ENCODE results near the gene OR7A10.

The OR7A10 gene

GRCh38 chr19:14848822-14849221, at the start of gene OR7A10:
TSS of gene OR7A10 (minus strand) at chr19:14848922. CDS start at chr19:14841877, 7,045 bp downstream.
- DNase-seq = no peak

GRCh38 chr19:14890643-14891379, 42.1 kb upstream of the OR7A10 start:
- no peak for DNase-seq

- DNase-seq = no peak
Observed at GRCh38 chr19:14889994-14890642, 41.4 kb upstream of the OR7A10 start.

- no peak for DNase-seq
Observed at GRCh38 chr19:14886032-14886431, 37.3 kb upstream of the OR7A10 start, which contains the start of gene OR7A17. TSS of gene OR7A17 (minus strand) at chr19:14886132. CDS start at chr19:14881355, 4,777 bp downstream.

GRCh38 chr19:14871619-14872230, 23.0 kb upstream of the OR7A10 start:
- DNase-seq = no peak

- no peak for DNase-seq
Observed at GRCh38 chr19:14868497-14868896, 19.8 kb upstream of the OR7A10 start.

- no peak for DNase-seq
Observed at GRCh38 chr19:14843578-14843977, 5.1 kb downstream of the OR7A10 start.

- DNase-seq = no peak
Observed at GRCh38 chr19:14843169-14843568, 5.6 kb downstream of the OR7A10 start.

GRCh38 chr19:14840206-14840605, 8.5 kb downstream of the OR7A10 start:
- no peak for DNase-seq

- no peak for DNase-seq
Observed at GRCh38 chr19:14837391-14837790, 11.3 kb downstream of the OR7A10 start.

- DNase-seq = no peak
Observed at GRCh38 chr19:14835011-14835410, 13.7 kb downstream of the OR7A10 start, which contains the start of the genes OR7A5 and OR7C1. TSS of gene OR7A5 (minus strand) at chr19:14835185. CDS start at chr19:14828241, 6,944 bp downstream. TSS of gene OR7C1 (minus strand) at chr19:14835185. CDS start at chr19:14800136, 35,049 bp downstream.

GRCh38 chr19:14830702-14831101, 18.0 kb downstream of the OR7A10 start:
- no peak for DNase-seq

GRCh38 chr19:14826006-14826405, 22.7 kb downstream of the OR7A10 start:
- DNase-seq = no peak

GRCh38 chr19:14821937-14822336, 26.8 kb downstream of the OR7A10 start:
- DNase-seq = no peak

GRCh38 chr19:14818588-14818987, 30.1 kb downstream of the OR7A10 start:
- no peak for DNase-seq

- DNase-seq = no peak
Observed at GRCh38 chr19:14817052-14817451, 31.7 kb downstream of the OR7A10 start.

- DNase-seq = no peak
Observed at GRCh38 chr19:14814982-14815652, 33.6 kb downstream of the OR7A10 start.

GRCh38 chr19:14809272-14810057, 39.3 kb downstream of the OR7A10 start:
- no peak for DNase-seq

- DNase-seq = no peak
Observed at GRCh38 chr19:14804765-14805164, 44.0 kb downstream of the OR7A10 start.

- no peak for DNase-seq
Observed at GRCh38 chr19:14798760-14799159, 50.0 kb downstream of the OR7A10 start.

GRCh38 chr19:14796021-14796420, 52.7 kb downstream of the OR7A10 start:
- DNase-seq = no peak

- no peak for DNase-seq
Observed at GRCh38 chr19:14795078-14795721, 53.5 kb downstream of the OR7A10 start.

Measured in activated gamma-delta T cell treated with Interleukin-2 at 50 U/mL for 16 hours (primary cell).